WTC11 (cell line): ENCODE measurements around the gene FAM221B. TPM values are rescaled to one million over a fixed set of nuclear protein-coding genes. Genes with fewer than 3 reads are reported as not detected.
A peak's percentile ranks its signal among the peaks of the same experiment; 100 is the strongest.

Experiments used
- ATAC-seq: fragments of 200-7000 bp; cut with Tn5 transposase; 2 replicates; pipeline ENCODE4 v1.10.0; 2021; ENCODE audit warnings: mild to moderate bottlenecking, moderate library complexity
- CTCF ChIA-PET: fragments of 300-600 bp; sonication (Branson Sonifier 250); formaldehyde crosslinking; loops from one replicate; lab custom pipeline; 2021; ENCODE audit warnings: antibody characterized with exemption; lab: Charles Lee
- POLR2A ChIA-PET: fragments of 350-600 bp; sonication (Branson Sonifier 250); formaldehyde crosslinking; loops from one replicate; lab custom pipeline; 2021; ENCODE audit warnings: antibody characterized with exemption; lab: Charles Lee
- DNase-seq: peaks from one replicate; pipeline ENCODE4 v3.0.0; 2021; ENCODE audit warnings: low spot score
- H3K27ac Mint-ChIP-seq: 2 replicates; pipeline ENCODE4 v1.8.0; 2021; ENCODE audit warnings: mixed read lengths
- H3K27me3 Mint-ChIP-seq: 2 replicates; pipeline ENCODE4 v1.8.0; 2021; ENCODE audit warnings: low read depth, mild to moderate bottlenecking, moderate library complexity, mixed read lengths
- H3K36me3 Mint-ChIP-seq: 2 replicates; pipeline ENCODE4 v1.8.0; 2021; ENCODE audit warnings: mixed read lengths
- H3K4me1 Mint-ChIP-seq: 2 replicates; pipeline ENCODE4 v1.8.0; 2022; ENCODE audit warnings: mixed read lengths
- H3K4me3 Mint-ChIP-seq: 2 replicates; pipeline ENCODE4 v1.8.0; 2021; ENCODE audit warnings: mild to moderate bottlenecking, moderate library complexity, mixed read lengths
- H3K9me3 Mint-ChIP-seq: 2 replicates; pipeline ENCODE4 v1.8.0; 2021; ENCODE audit warnings: mixed read lengths
- ARID4B ChIP-seq: sonication (generic); formaldehyde crosslinking; IDR thresholded peaks from 2 replicates; pipeline ENCODE4 v1.8.0; 2023; ENCODE audit warnings: missing genetic modification reagents, mild to moderate bottlenecking, borderline replicate concordance
- ATF1 ChIP-seq: sonication (generic); formaldehyde crosslinking; IDR thresholded peaks from 2 replicates; pipeline ENCODE4 v1.8.1; 2023; ENCODE audit warnings: mild to moderate bottlenecking, moderate library complexity, missing genetic modification reagents
- ATF6 ChIP-seq: sonication (generic); formaldehyde crosslinking; IDR thresholded peaks from 2 replicates; pipeline ENCODE4 v1.8.1; 2023; ENCODE audit warnings: mild to moderate bottlenecking, missing genetic modification reagents
- CTCF ChIP-seq: fragments of 200-600 bp; IDR thresholded peaks from 2 replicates; pipeline ENCODE4 v1.8.0; 2022; ENCODE audit warnings: antibody characterized with exemption
- ETV6 ChIP-seq: sonication (generic); formaldehyde crosslinking; IDR thresholded peaks from 2 replicates; pipeline ENCODE4 v1.8.1; 2022; ENCODE audit warnings: mild to moderate bottlenecking, missing genetic modification reagents
- FOXK1 ChIP-seq: sonication (generic); formaldehyde crosslinking; IDR thresholded peaks from 2 replicates; pipeline ENCODE4 v1.8.0; 2022; ENCODE audit warnings: mild to moderate bottlenecking, moderate library complexity, missing genetic modification reagents
- HMGA2 ChIP-seq: fragments of 250-450 bp; sonication (Bioruptor Pico); IDR thresholded peaks from 2 replicates; pipeline ENCODE4 v1.4.0; 2021; ENCODE audit warnings: mild to moderate bottlenecking, moderate library complexity
- PRDM15 ChIP-seq: sonication (generic); formaldehyde crosslinking; IDR thresholded peaks from 2 replicates; pipeline ENCODE4 v1.8.0; 2022; ENCODE audit warnings: missing genetic modification reagents
- SMAD4 ChIP-seq: sonication (generic); formaldehyde crosslinking; IDR thresholded peaks from 2 replicates; pipeline ENCODE4 v1.8.0; 2022; ENCODE audit warnings: mild to moderate bottlenecking, missing genetic modification reagents
- USF2 ChIP-seq: sonication (generic); formaldehyde crosslinking; IDR thresholded peaks from 2 replicates; pipeline ENCODE4 v1.8.1; 2023; ENCODE audit warnings: mild to moderate bottlenecking, missing genetic modification reagents, moderate library complexity
- ZNF423 ChIP-seq: fragments of 250-450 bp; sonication (Bioruptor Pico); IDR thresholded peaks from 2 replicates; pipeline ENCODE4 v2.1.2; 2022; ENCODE audit warnings: mild to moderate bottlenecking, moderate library complexity
- ZNF512 ChIP-seq: sonication (generic); formaldehyde crosslinking; IDR thresholded peaks from 2 replicates; pipeline ENCODE4 v1.8.1; 2022; ENCODE audit warnings: missing genetic modification reagents, borderline replicate concordance
- ZNF532 ChIP-seq: fragments of 250-450 bp; sonication (Bioruptor Pico); IDR thresholded peaks from 2 replicates; pipeline ENCODE4 v1.9.0; 2021; ENCODE audit warnings: mild to moderate bottlenecking, borderline replicate concordance
- total RNA-seq: library from RNA; stranded (reverse); gene quantifications from 3 replicates; pipeline ENCODE4 v1.2.3, GENCODE V29; 2021

The FAM221B gene
- total RNA-seq, 1 experiment from 2014 or later = 0.11 TPM

- POLR2A ChIA-PET = interaction anchor here (0.9 to 1.4 kb wide), 5 partner anchors 23 to 94 kb away, joined by 3 to 9 read pairs (median 3); partner anchors contain the start of genes FAM221B, HINT2 and TMEM8B
- CTCF ChIA-PET = interaction anchor here (0.5 to 5.9 kb wide), 77 partner anchors 8 to 1198 kb away, joined by 3 to 143 read pairs (median 5); partner anchors contain the start of genes ARHGEF39, CCDC107, CREB3 and FAM221B
- H3K9me3 Mint-ChIP-seq = no peaks in the 10 kb centered on the region
- peaks cover 12% of the 10 kb centered on the region; the same call in 1 of the 2 replicates for H3K36me3 Mint-ChIP-seq
- peaks cover 11% of the 10 kb centered on the region for H3K4me1 Mint-ChIP-seq
- H3K27ac Mint-ChIP-seq = no peak overlapping the region; the same call in 1 of the 2 replicates
- peaks cover 3% of the 10 kb centered on the region; the same call in 1 of the 2 replicates for H3K27me3 Mint-ChIP-seq
- DNase-seq = peak; percentile 69
- TF ChIP-seq PRDM15 (0 out of 2 replicates have a peak, but pooled peaks have one; percentile 15), ZNF532 (no peak), USF2 (CRISPR knock-in tag) (no peak), ATF6 (CRISPR knock-in tag) (no peak), SMAD4 (CRISPR knock-in tag) (no peak), ARID4B (CRISPR knock-in tag) (no peak), ETV6 (CRISPR knock-in tag) (no peak), ZNF512 (no peak), HMGA2 (no peak), ZNF423 (CRISPR knock-in tag) (no peak), FOXK1 (CRISPR knock-in tag) (no peak), ATF1 (CRISPR knock-in tag) (no peak), CTCF (peak; percentile 67)
- H3K4me3 Mint-ChIP-seq = peak overlapping the region; percentile 90
- ATAC-seq = peak; percentile 84
These were observed 37.9 kb downstream of the FAM221B start for GRCh38 chr9:35790385-35791296.
